Measurements from ENCODE around the gene KRTAP5-11.
"Not testable (repeated sequence)": the region's sequence is repeated elsewhere in the genome, so short reads cannot be mapped to it uniquely, and the experiment has no call there.

KRTAP5-11 gene

GRCh38 chr11:71555508-71555907 is 27.2 kb downstream of the KRTAP5-11 start:
- no peak for DNase-seq (ENCODE audit: low spot score)

GRCh38 chr11:71554996-71555395 is 27.7 kb downstream of the KRTAP5-11 start:
- DNase-seq (ENCODE audit: low spot score): no peak

GRCh38 chr11:71551711-71552110 is 31.0 kb downstream of the KRTAP5-11 start:
- no peak for DNase-seq (ENCODE audit: low spot score)

- no peak for DNase-seq (ENCODE audit: low spot score)
Measured at GRCh38 chr11:71548716-71549151, 33.9 kb downstream of the KRTAP5-11 start.

- DNase-seq (ENCODE audit: low spot score): no peak
Measured at GRCh38 chr11:71548120-71548519, 34.6 kb downstream of the KRTAP5-11 start, which contains the start of gene KRTAP5-9. Gene KRTAP5-9, plus strand, starts transcription at chr11:71548420. Its CDS starts 238 bp downstream, at chr11:71548658.

- no peak for DNase-seq (ENCODE audit: low spot score)
Measured at GRCh38 chr11:71545405-71545966, 37.2 kb downstream of the KRTAP5-11 start.

- no peak for DNase-seq (ENCODE audit: low spot score)
Measured at GRCh38 chr11:71544525-71545214, 38.0 kb downstream of the KRTAP5-11 start.

GRCh38 chr11:71543866-71544265 is 38.8 kb downstream of the KRTAP5-11 start:
- DNase-seq (ENCODE audit: low spot score): no peak

GRCh38 chr11:71542879-71543777 is 39.5 kb downstream of the KRTAP5-11 start:
- DNase-seq (ENCODE audit: low spot score): no peak

- DNase-seq (ENCODE audit: low spot score): no peak
Measured at GRCh38 chr11:71542382-71542781, 40.3 kb downstream of the KRTAP5-11 start.

- DNase-seq (ENCODE audit: low spot score): not testable (repeated sequence)
Measured at GRCh38 chr11:71540521-71541304, 42.0 kb downstream of the KRTAP5-11 start.

GRCh38 chr11:71539971-71540370 is 42.7 kb downstream of the KRTAP5-11 start:
- DNase-seq (ENCODE audit: low spot score): not testable (repeated sequence)

- no peak for DNase-seq (ENCODE audit: low spot score)
Measured at GRCh38 chr11:71539017-71539416, 43.7 kb downstream of the KRTAP5-11 start.

- peak; percentile 62 for DNase-seq (ENCODE audit: low spot score)
Measured at GRCh38 chr11:71538666-71538990, 44.0 kb downstream of the KRTAP5-11 start.

- peak; percentile 8 for DNase-seq (ENCODE audit: low spot score)
Measured at GRCh38 chr11:71537977-71538665, 44.6 kb downstream of the KRTAP5-11 start, which contains the start of gene KRTAP5-8. Gene KRTAP5-8, plus strand, starts transcription at chr11:71538025. Its CDS starts 31 bp downstream, at chr11:71538056.

- peak; percentile 9 for DNase-seq (ENCODE audit: low spot score)
Measured at GRCh38 chr11:71537537-71537936, 45.1 kb downstream of the KRTAP5-11 start.

GRCh38 chr11:71535825-71536224 is 46.9 kb downstream of the KRTAP5-11 start:
- DNase-seq (ENCODE audit: low spot score): no peak

- DNase-seq (ENCODE audit: low spot score): not testable (repeated sequence)
Measured at GRCh38 chr11:71534711-71535608, 47.7 kb downstream of the KRTAP5-11 start.

- DNase-seq (ENCODE audit: low spot score): peak; percentile 17
Measured at GRCh38 chr11:71532036-71532610, 50.6 kb downstream of the KRTAP5-11 start.
